Type B pancreatic cell (in vitro differentiated cells): Measurements from ENCODE around the gene ATP9A. TPM values are rescaled to one million over a fixed set of nuclear protein-coding genes. Genes with fewer than 3 reads are reported as not detected.
A peak's percentile ranks its signal among the peaks of the same experiment; 100 is the strongest.
"Not testable (repeated sequence)": the region's sequence is repeated elsewhere in the genome, so short reads cannot be mapped to it uniquely, and the experiment has no call there.

Experiments
- DNase-seq: peaks from one replicate; pipeline ENCODE4 v3.0.0; 2021; ENCODE audit warnings: mixed read lengths; ENCODE audit not compliant: unreplicated experiment; ENCODE audit errors: extremely low spot score
- H3K27ac Mint-ChIP-seq: 2 replicates; pipeline ENCODE4 v1.8.0; 2021; ENCODE audit warnings: mild to moderate bottlenecking, mixed read lengths
- H3K27me3 Mint-ChIP-seq: 2 replicates; pipeline ENCODE4 v1.8.0; 2021; ENCODE audit warnings: mixed read lengths
- H3K36me3 Mint-ChIP-seq: 2 replicates; pipeline ENCODE4 v1.8.0; 2021; ENCODE audit warnings: mixed read lengths
- H3K4me1 Mint-ChIP-seq: one replicate; pipeline ENCODE4 v1.8.0; 2021; ENCODE audit warnings: mixed read lengths; ENCODE audit not compliant: unreplicated experiment
- H3K4me3 Mint-ChIP-seq: 2 replicates; pipeline ENCODE4 v1.8.0; 2021; ENCODE audit warnings: mild to moderate bottlenecking, mixed read lengths
- H3K9me3 Mint-ChIP-seq: 2 replicates; pipeline ENCODE4 v1.8.0; 2021; ENCODE audit warnings: mixed read lengths
- total RNA-seq: library from RNA; stranded (reverse); gene quantifications from 2 replicates; pipeline ENCODE4 v1.2.1, GENCODE V29; 2021; ENCODE audit warnings: low replicate concordance
- TF ChIP-seq, protein P1 (sequence below): fragments of 200-600 bp; sonication (generic); conservative IDR thresholded peaks from 2 replicates; pipeline ENCODE4 v1.5.0; 2021; ENCODE audit warnings: antibody characterized with exemption, mild to moderate bottlenecking

Gene ATP9A
- total RNA-seq, 1 donor from 2014 or later, result 55.8 TPM

DNA sequence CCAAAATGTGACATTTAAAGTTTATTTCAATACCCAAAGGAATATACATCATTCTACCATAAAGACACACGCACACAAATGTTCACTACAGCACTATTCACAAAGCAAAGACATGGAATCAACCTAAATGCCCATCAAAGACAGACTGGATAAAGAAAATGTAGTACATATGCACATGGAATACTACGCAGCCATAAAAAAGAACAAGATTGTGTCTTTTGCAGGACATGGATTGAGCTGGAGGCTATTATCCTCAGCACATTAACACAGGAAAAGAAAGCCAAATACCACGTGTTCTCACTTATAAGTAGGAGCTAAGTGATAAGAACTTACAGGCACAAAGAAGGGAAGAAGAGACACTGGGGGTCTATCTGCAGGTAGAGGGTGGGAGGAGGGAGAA, 22.4 kb downstream of the ATP9A start:
- no peaks in the 10 kb centered on the region for H3K9me3 Mint-ChIP-seq
- peak overlapping the region; percentile 23 for H3K27ac Mint-ChIP-seq
- H3K36me3 Mint-ChIP-seq, result peaks cover 12% of the 10 kb centered on the region
- TF ChIP-seq, protein P1, sequence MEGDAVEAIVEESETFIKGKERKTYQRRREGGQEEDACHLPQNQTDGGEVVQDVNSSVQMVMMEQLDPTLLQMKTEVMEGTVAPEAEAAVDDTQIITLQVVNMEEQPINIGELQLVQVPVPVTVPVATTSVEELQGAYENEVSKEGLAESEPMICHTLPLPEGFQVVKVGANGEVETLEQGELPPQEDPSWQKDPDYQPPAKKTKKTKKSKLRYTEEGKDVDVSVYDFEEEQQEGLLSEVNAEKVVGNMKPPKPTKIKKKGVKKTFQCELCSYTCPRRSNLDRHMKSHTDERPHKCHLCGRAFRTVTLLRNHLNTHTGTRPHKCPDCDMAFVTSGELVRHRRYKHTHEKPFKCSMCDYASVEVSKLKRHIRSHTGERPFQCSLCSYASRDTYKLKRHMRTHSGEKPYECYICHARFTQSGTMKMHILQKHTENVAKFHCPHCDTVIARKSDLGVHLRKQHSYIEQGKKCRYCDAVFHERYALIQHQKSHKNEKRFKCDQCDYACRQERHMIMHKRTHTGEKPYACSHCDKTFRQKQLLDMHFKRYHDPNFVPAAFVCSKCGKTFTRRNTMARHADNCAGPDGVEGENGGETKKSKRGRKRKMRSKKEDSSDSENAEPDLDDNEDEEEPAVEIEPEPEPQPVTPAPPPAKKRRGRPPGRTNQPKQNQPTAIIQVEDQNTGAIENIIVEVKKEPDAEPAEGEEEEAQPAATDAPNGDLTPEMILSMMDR, result no peak
- H3K4me3 Mint-ChIP-seq, result no peak overlapping the region
- no peaks in the 10 kb centered on the region for H3K27me3 Mint-ChIP-seq
- DNase-seq, result no peak
- peaks cover 27% of the 10 kb centered on the region for H3K4me1 Mint-ChIP-seq

DNA sequence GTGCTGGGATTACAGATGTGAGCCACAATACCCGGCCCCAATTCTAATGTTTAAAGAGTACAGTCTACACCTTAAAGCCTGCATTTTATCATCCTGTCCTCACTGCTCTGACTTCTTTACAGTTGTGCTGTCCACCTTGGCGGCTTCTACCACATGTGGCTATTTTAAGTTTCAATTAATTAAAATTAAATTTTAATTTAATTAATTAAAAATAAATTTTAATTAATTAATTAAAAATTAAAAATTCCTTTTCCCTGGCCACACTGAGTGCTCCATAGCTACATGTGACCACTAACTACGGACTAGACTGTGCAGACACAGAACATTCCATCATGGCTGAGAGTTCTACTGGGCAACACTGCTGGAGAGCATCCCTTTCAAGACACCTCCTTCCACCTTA, 27.4 kb downstream of the ATP9A start:
- Mint-ChIP-seq H3K4me1 (peaks cover 20% of the 10 kb centered on the region), H3K9me3 (no peaks in the 10 kb centered on the region), H3K27ac (no peak overlapping the region), H3K27me3 (no peaks in the 10 kb centered on the region), H3K4me3 (no peak overlapping the region), H3K36me3 (peaks cover 12% of the 10 kb centered on the region)
- DNase-seq, result no peak
- TF ChIP-seq, protein P1, result no peak

DNA sequence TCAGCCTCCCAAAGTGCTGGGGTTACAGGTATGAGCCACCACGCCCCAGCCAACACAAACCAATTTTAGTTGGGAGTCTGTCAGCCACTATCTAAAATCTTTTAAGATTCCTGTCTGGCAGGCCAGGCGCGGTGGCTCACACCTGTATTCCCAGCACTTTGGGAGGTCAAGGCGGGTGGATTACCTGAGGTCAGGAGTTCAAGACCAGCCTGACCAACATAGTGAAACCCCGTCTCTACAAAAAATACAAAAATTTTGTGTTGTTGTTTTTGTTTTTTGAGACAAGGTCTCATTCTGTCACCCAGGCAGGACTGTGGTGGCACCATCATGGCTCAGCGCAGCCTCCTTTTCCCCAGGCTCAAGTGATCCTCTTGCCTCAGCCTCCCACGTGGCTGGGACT, 27.9 kb downstream of the ATP9A start:
- not testable (repeated sequence) for H3K27ac Mint-ChIP-seq, H3K27me3 Mint-ChIP-seq, H3K4me3 Mint-ChIP-seq, DNase-seq, H3K9me3 Mint-ChIP-seq, H3K36me3 Mint-ChIP-seq
- peaks cover 22% of the 10 kb centered on the region for H3K4me1 Mint-ChIP-seq

DNA sequence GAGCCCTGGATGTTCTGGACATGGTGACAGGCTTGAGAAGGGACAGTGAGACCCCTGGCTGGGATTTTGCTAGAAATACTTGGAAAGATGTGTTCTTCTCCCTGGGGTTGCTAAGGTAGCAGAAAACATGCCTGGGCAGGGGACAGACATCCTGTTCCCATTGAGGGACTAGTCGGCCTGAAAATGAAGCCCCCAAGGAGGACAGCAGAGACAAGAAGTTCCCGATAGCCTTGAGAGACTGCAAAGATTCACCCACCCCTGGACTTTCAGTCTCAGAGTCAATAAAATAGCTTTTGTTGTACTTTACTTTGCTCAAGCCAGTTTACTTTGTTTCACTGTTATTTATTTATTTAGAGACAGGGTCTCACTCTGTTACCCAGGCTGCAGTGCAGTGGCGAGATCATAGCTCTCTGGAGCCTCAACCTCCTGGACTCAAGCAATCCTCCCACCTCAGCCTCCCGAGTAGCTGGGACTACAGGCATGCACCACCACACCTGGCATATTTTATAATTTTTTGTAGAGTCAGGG, 28.4 kb downstream of the ATP9A start:
- Mint-ChIP-seq H3K9me3 (no peaks in the 10 kb centered on the region), H3K4me1 (peaks cover 27% of the 10 kb centered on the region), H3K27ac (peak overlapping the region; percentile 59), H3K27me3 (no peaks in the 10 kb centered on the region), H3K36me3 (peaks cover 8% of the 10 kb centered on the region), H3K4me3 (no peak overlapping the region)
- TF ChIP-seq, protein P1, result no peak
- DNase-seq, result no peak

DNA sequence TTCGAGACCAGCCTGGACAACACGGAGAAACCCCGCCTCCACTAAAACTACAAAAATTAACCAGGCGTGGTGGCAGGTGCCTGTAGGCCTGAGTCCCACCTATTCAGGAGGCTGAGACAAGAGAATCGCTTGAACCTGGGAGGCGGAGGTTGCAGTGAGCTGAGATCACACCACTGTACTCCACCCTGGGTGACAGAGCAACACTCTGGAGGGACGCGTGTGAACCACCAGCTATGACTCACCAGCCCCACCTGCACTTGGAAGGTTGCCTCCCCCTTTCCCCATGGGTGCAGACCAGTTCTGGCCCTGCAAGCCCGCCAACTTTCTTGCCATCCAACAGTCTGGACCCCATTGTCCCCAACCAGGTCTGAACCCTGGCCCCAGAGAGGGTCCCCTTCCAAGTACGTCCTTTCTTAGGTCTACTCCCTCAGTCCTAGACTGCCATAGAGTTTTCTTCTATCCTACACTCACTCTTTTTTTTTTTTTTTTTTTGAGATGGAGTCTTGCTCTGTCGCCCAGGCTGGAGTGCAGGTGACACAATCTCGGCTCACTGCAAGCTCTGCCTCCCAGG, 29.2 kb downstream of the ATP9A start:
- Mint-ChIP-seq H3K27me3 (no peaks in the 10 kb centered on the region), H3K4me1 (peaks cover 23% of the 10 kb centered on the region), H3K4me3 (no peak overlapping the region), H3K27ac (peak overlapping the region; percentile 59), H3K36me3 (peaks cover 4% of the 10 kb centered on the region), H3K9me3 (no peaks in the 10 kb centered on the region)
- DNase-seq, result no peak
- TF ChIP-seq, protein P1, result no peak

DNA sequence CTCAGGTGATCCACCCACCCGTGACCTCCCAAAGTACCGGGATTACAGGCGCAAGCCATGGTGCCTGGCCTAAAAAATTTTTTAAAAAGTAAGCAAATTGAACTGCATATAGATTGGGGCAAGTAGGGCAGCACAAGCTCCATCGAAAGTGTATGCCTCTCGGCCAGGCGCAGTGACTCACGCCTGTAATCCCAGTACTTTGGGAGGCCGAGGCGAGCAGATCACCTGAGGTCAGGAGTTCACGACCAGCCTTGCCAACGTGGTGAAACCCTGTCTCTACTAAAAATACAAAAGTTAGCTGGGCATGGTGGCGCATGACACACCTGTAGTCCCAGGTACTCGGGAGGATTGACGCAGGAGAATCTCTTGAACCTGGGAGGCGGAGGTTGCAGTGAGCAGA, 29.9 kb downstream of the ATP9A start:
- H3K4me3 Mint-ChIP-seq, H3K36me3 Mint-ChIP-seq, H3K27me3 Mint-ChIP-seq, H3K9me3 Mint-ChIP-seq, H3K27ac Mint-ChIP-seq, DNase-seq: not testable (repeated sequence)
- peaks cover 23% of the 10 kb centered on the region for H3K4me1 Mint-ChIP-seq

DNA sequence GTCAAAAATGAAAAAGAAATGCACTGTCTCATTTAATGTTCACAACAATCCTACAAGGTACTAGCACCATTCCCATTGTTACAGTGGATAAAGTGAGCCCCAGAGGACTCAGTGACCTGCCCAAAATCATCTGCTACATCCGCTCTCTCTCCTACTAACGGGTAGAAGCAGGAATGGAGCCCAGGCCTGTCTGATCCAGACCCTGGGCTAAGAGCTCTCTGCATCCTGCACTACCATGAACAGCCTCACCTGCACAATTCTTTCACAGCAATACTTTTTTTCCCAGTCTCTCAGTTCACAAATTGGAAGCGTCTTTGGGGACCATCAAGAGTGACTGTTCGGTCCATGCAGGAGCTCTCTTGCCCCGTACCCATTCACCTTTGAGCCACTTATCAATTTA, 31.2 kb downstream of the ATP9A start:
- H3K4me1 Mint-ChIP-seq, result peaks cover 23% of the 10 kb centered on the region
- no peaks in the 10 kb centered on the region for H3K9me3 Mint-ChIP-seq
- no peaks in the 10 kb centered on the region for H3K27me3 Mint-ChIP-seq
- TF ChIP-seq, protein P1, result no peak
- no peak for DNase-seq
- no peak overlapping the region for H3K4me3 Mint-ChIP-seq
- no peaks in the 10 kb centered on the region for H3K36me3 Mint-ChIP-seq
- H3K27ac Mint-ChIP-seq, result no peak overlapping the region
